GM18508 (cell line): Measurements from ENCODE around the gene ESPN.
"Not testable (repeated sequence)": the region's sequence is repeated elsewhere in the genome, so short reads cannot be mapped to it uniquely, and the experiment has no call there.

Experiments used
- ATAC-seq: cut with Tn5 transposase; IDR thresholded peaks from one replicate; pipeline ENCODE4 v1.9.1; 2021; ENCODE audit warnings: moderate number of reproducible peaks; ENCODE audit not compliant: insufficient read depth, unreplicated experiment

The ESPN gene

GRCh38 chr1:6427441-6428390 is 3.1 kb downstream of the ESPN start:
- ATAC-seq = no peak

- ATAC-seq = not testable (repeated sequence)
Observed at GRCh38 chr1:6428453-6428852, 3.9 kb downstream of the ESPN start.

GRCh38 chr1:6429660-6430411 is 5.3 kb downstream of the ESPN start:
- not testable (repeated sequence) for ATAC-seq

- ATAC-seq = not testable (repeated sequence)
Observed at GRCh38 chr1:6431645-6432579, 7.3 kb downstream of the ESPN start.

GRCh38 chr1:6434186-6434585 is 9.6 kb downstream of the ESPN start:
- ATAC-seq = no peak

- no peak for ATAC-seq
Observed at GRCh38 chr1:6435129-6435528, 10.6 kb downstream of the ESPN start.

- no peak for ATAC-seq
Observed at GRCh38 chr1:6435547-6435946, 11.0 kb downstream of the ESPN start.

- ATAC-seq = not testable (repeated sequence)
Observed at GRCh38 chr1:6436277-6436676, 11.7 kb downstream of the ESPN start.

GRCh38 chr1:6437012-6437700 is 12.6 kb downstream of the ESPN start:
- not testable (repeated sequence) for ATAC-seq

GRCh38 chr1:6438047-6438525 is 13.5 kb downstream of the ESPN start:
- no peak for ATAC-seq

GRCh38 chr1:6440198-6441126 is 15.9 kb downstream of the ESPN start:
- ATAC-seq = no peak

- no peak for ATAC-seq
Observed at GRCh38 chr1:6441586-6441985, 17.0 kb downstream of the ESPN start.

GRCh38 chr1:6443339-6444115 is 19.0 kb downstream of the ESPN start:
- no peak for ATAC-seq

GRCh38 chr1:6444377-6444776 is 19.8 kb downstream of the ESPN start:
- ATAC-seq = no peak

GRCh38 chr1:6445062-6445763 is 20.6 kb downstream of the ESPN start:
- ATAC-seq = no peak

GRCh38 chr1:6445929-6446328 is 21.4 kb downstream of the ESPN start:
- not testable (repeated sequence) for ATAC-seq

GRCh38 chr1:6446665-6447015 is 22.1 kb downstream of the ESPN start:
- no peak for ATAC-seq
